K562 (cell line): Measurements from ENCODE around the gene LRRC75A. TPM values are rescaled to one million over a fixed set of nuclear protein-coding genes. Genes with fewer than 3 reads are reported as not detected.
A peak's percentile ranks its signal among the peaks of the same experiment; 100 is the strongest.

Source experiments
- E2F6 ChIP-seq, 2 experiments: IDR thresholded peaks; 2 replicates each; pipeline ENCODE4 v1.6.1; 2011; ENCODE audit warnings: borderline replicate concordance in 1 of 2, control low read depth in 1 of 2, low read depth in 1 of 2, low read length in 1 of 2, mild to moderate bottlenecking in 1 of 2, mixed read lengths in 1 of 2, moderate library complexity in 1 of 2; ENCODE audit not compliant: insufficient read depth in 1 of 2, insufficient read length in 1 of 2, poor library complexity in 1 of 2, severe bottlenecking in 1 of 2; ENCODE audit errors: extremely low read depth in 1 of 2
- EGR1 ChIP-seq: fragments of 450-650 bp; conservative IDR thresholded peaks from 2 replicates; pipeline ENCODE4 v1.6.1; 2017; ENCODE audit warnings: mild to moderate bottlenecking
- FOXM1 ChIP-seq, 2 experiments: fragments of 450-650 bp in 1 of 2; sonication (generic) in 1 of 2; formaldehyde crosslinking in 1 of 2; IDR thresholded peaks; 2 replicates each; pipeline versions ENCODE4 v1.6.1 to v1.9.0; 2017 to 2022; ENCODE audit warnings: low read depth in 2 of 2, mild to moderate bottlenecking in 2 of 2, missing genetic modification reagents in 1 of 2, moderate library complexity in 1 of 2
- HDAC8 ChIP-seq: fragments of 450-650 bp; IDR thresholded peaks from 2 replicates; pipeline ENCODE4 v1.6.1; 2016; ENCODE audit warnings: mild to moderate bottlenecking, missing genetic modification characterization, moderate library complexity, missing compliant biosample characterization
- HIVEP1 ChIP-seq: fragments of 250-450 bp; sonication (Bioruptor Pico); IDR thresholded peaks from 2 replicates; pipeline ENCODE4 v1.4.0; 2020; ENCODE audit warnings: mild to moderate bottlenecking
- STAT6 ChIP-seq: sonication (generic); formaldehyde crosslinking; IDR thresholded peaks from 2 replicates; pipeline ENCODE4 v1.8.1; 2023; ENCODE audit warnings: mild to moderate bottlenecking, missing genetic modification reagents
- TBL1XR1 ChIP-seq, 2 experiments: IDR thresholded peaks; 2 replicates each; pipeline ENCODE4 v1.6.1; 2012; ENCODE audit warnings: improper control_type of control experiment in 2 of 2, low read length in 2 of 2, mild to moderate bottlenecking in 1 of 2
- ZC3H8 ChIP-seq: fragments of 450-650 bp; IDR thresholded peaks from 2 replicates; pipeline ENCODE4 v1.6.1; 2017
- ZFX ChIP-seq: sonication (generic); formaldehyde crosslinking; IDR thresholded peaks from 2 replicates; pipeline ENCODE4 v1.8.0; 2022; ENCODE audit warnings: mild to moderate bottlenecking, missing genetic modification reagents, moderate library complexity
- ZNF407 ChIP-seq: fragments of 450-650 bp; IDR thresholded peaks from 2 replicates; pipeline ENCODE4 v1.6.1; 2016; ENCODE audit warnings: low read depth
- ZNF436 ChIP-seq: fragments of 250-450, 450-650 bp; sonication (Bioruptor Pico); formaldehyde crosslinking; IDR thresholded peaks from 2 replicates; pipeline ENCODE4 v1.7.0; 2020; ENCODE audit warnings: mild to moderate bottlenecking
- ZNF583 ChIP-seq: fragments of 250-450 bp; sonication (Bioruptor Pico); IDR thresholded peaks from 2 replicates; pipeline ENCODE4 v1.4.0; 2020
- polyA plus RNA-seq, 8 experiments: library from polyadenylated mRNA; depleted of rRNA in 4 of 8; stranded (reverse) in 5 of 8; unstranded in 3 of 8; fragments of >200 nt; fragmentation: Nextera tagmentation in 2 of 8; fragmentation: Illumina TruSeq in 1 of 8; extraction: Ambion mirVana in 2 of 8; extraction: Trizol in 1 of 8; gene quantifications; 2 replicates each; pipeline versions ENCODE4 v1.2.1 to v1.2.3, GENCODE V29; 2011 to 2014; ENCODE audit warnings: inconsistent platforms in 1 of 8, missing spikeins in 1 of 8
- total RNA-seq, 7 experiments: library from RNA; depleted of rRNA in 6 of 7; stranded (reverse); fragments of >200 nt in 6 of 7; fragmentation: Illumina TruSeq in 2 of 7; extraction: Trizol in 2 of 7; gene quantifications; 2 replicates each; pipeline versions ENCODE4 v1.2.1 to v1.2.3, GENCODE V29; 2011 to 2021; ENCODE audit warnings: low replicate concordance in 1 of 7

Gene LRRC75A
- total and polyA plus RNA-seq, 9 of the 15 experiments (the other 6 are each of a cell fraction or from before 2014, with no cell fraction given): 0.04 to 0.34 (median 0.08) TPM; not detected in 5

GRCh38 chr17:16491703-16492612, at the start of gene LRRC75A (continued):
- TF ChIP-seq ZNF407 (no peak), ZC3H8 (no peak), TBL1XR1 (IDR thresholded peaks at IDR 0.05; ENCODE audit: low read length in 2 of 2) (no peak), E2F6 (IDR thresholded peaks at IDR 0.05; ENCODE audit: borderline replicate concordance in 1 of 2, extremely low read depth in 1 of 2, insufficient read depth in 1 of 2, insufficient read length in 1 of 2, low read depth in 1 of 2, low read length in 1 of 2, poor library complexity in 1 of 2, severe bottlenecking in 1 of 2) (peak; percentile 40 to 84), ZFX (CRISPR knock-in tag) (no peak), FOXM1 (IDR thresholded peaks at IDR 0.05; ENCODE audit: low read depth) (no peak), FOXM1 (CRISPR knock-in tag; IDR thresholded peaks at IDR 0.05; ENCODE audit: low read depth) (no peak), ZNF436 (CRISPR knock-in tag) (no peak), EGR1 (0 out of 2 replicates have a peak, but pooled peaks have one; percentile 18), HIVEP1 (no peak), HDAC8 (tag) (no peak), ZNF583 (CRISPR knock-in tag) (no peak), STAT6 (CRISPR knock-in tag) (no peak)
